ENCODE data around the gene FRMD8.

The FRMD8 gene

GRCh38 chr11:65386307-65387140 lies at the start of gene FRMD8:
Gene FRMD8, plus strand, starts transcription at chr11:65386637. Its CDS starts 400 bp downstream, at chr11:65387037.
- DNase-seq = peak; percentile 82

GRCh38 chr11:65338676-65339075 lies 47.8 kb upstream of the FRMD8 start:
- DNase-seq = no peak

- DNase-seq = no peak
Observed at GRCh38 chr11:65340226-65340625, 46.2 kb upstream of the FRMD8 start.

GRCh38 chr11:65341856-65342255 lies 44.6 kb upstream of the FRMD8 start:
- DNase-seq = no peak

GRCh38 chr11:65351511-65351910 lies 34.9 kb upstream of the FRMD8 start:
- DNase-seq = no peak

- peak; percentile 39 for DNase-seq
Observed at GRCh38 chr11:65352783-65353182, 33.7 kb upstream of the FRMD8 start.

- no peak for DNase-seq
Observed at GRCh38 chr11:65353376-65353775, 33.1 kb upstream of the FRMD8 start.

- no peak for DNase-seq
Observed at GRCh38 chr11:65353900-65354264, 32.6 kb upstream of the FRMD8 start.

GRCh38 chr11:65354265-65355012 lies 32.0 kb upstream of the FRMD8 start, which contains the start of gene TIGD3:
Gene TIGD3, plus strand, starts transcription at chr11:65354751. Its CDS starts 1,058 bp downstream, at chr11:65355809.
- DNase-seq = peak; percentile 93

GRCh38 chr11:65355013-65355775 lies 31.2 kb upstream of the FRMD8 start:
- peak; percentile 40 for DNase-seq

- DNase-seq = no peak
Observed at GRCh38 chr11:65355776-65356393, 30.6 kb upstream of the FRMD8 start.

GRCh38 chr11:65356394-65356972 lies 30.0 kb upstream of the FRMD8 start:
- DNase-seq = no peak

GRCh38 chr11:65357856-65358356 lies 28.5 kb upstream of the FRMD8 start:
- no peak for DNase-seq

- DNase-seq = no peak
Observed at GRCh38 chr11:65362320-65362931, 24.0 kb upstream of the FRMD8 start.

- DNase-seq = no peak
Observed at GRCh38 chr11:65362966-65363365, 23.5 kb upstream of the FRMD8 start.

GRCh38 chr11:65363770-65364169 lies 22.7 kb upstream of the FRMD8 start:
- no peak for DNase-seq

GRCh38 chr11:65366340-65366773 lies 20.1 kb upstream of the FRMD8 start:
- peak; percentile 42 for DNase-seq

- no peak for DNase-seq
Observed at GRCh38 chr11:65370659-65371049, 15.8 kb upstream of the FRMD8 start.

- no peak for DNase-seq
Observed at GRCh38 chr11:65373839-65374580, 12.4 kb upstream of the FRMD8 start.

- no peak for DNase-seq
Observed at GRCh38 chr11:65375012-65375411, 11.4 kb upstream of the FRMD8 start.

GRCh38 chr11:65376138-65376713 lies 10.2 kb upstream of the FRMD8 start:
- DNase-seq = no peak

All from KG1 (cell line).